Measurements from ENCODE around the gene CDK8. TPM values are rescaled to one million over a fixed set of nuclear protein-coding genes. Genes with fewer than 3 reads are reported as not detected.

The CDK8 gene
- total and polyA plus RNA-seq, 2 donors (not counting 1 experiment from before 2014, with no cell fraction given): 17.7 to 19.7 TPM

- H4K20me1 ChIP-seq (ENCODE audit: control insufficient read depth, extremely low read depth, insufficient read depth, low read length): no peaks in the 10 kb centered on the region
- H3K4me2 ChIP-seq (ENCODE audit: extremely low read depth, insufficient read depth, low read length): no peak overlapping the region
- H2AFZ ChIP-seq (ENCODE audit: low read length): no peak overlapping the region
- no peaks in the 10 kb centered on the region for H3K27me3 ChIP-seq (ENCODE audit: control insufficient read depth, insufficient read depth, low read length)
- no peaks in the 10 kb centered on the region for H3K4me1 ChIP-seq (ENCODE audit: control insufficient read depth, extremely low read depth, insufficient read depth, low read length)
- no peaks in the 10 kb centered on the region for H3K79me2 ChIP-seq (ENCODE audit: control insufficient read depth, insufficient read depth, low read length)
- DNase-seq (ENCODE audit: low read depth in 2 of 2): no peak
- no peaks in the 10 kb centered on the region for H3K36me3 ChIP-seq (ENCODE audit: control insufficient read depth, insufficient read depth, low read length)
- no peak overlapping the region for H3K4me3 ChIP-seq (replicated peaks in 1 of 4; ENCODE audit: control extremely low read depth in 1 of 4, insufficient read depth in 1 of 4, low read depth in 3 of 4, low read length in 4 of 4)
- H3K27ac ChIP-seq (ENCODE audit: insufficient read depth, low read length): no peak overlapping the region
- H3K9me3 ChIP-seq (ENCODE audit: control insufficient read depth, insufficient read depth, low read depth, low read length): no peaks in the 10 kb centered on the region
- no peak overlapping the region for H3K9ac ChIP-seq (ENCODE audit: insufficient read depth, low read length)
- no peak for TF ChIP-seq CTCF (conservative IDR thresholded peaks at IDR 0.05 in 1 of 2, IDR thresholded peaks at IDR 0.05 in 1 of 2; ENCODE audit: low read depth in 1 of 2, low read length in 2 of 2)
- no peak for TF ChIP-seq EZH2 (IDR thresholded peaks at IDR 0.05; ENCODE audit: low read length, missing control alignments)
Observed at GRCh38 chr13:26412936-26413716, 159.2 kb downstream of the CDK8 start.

GRCh38 chr13:26420282-26420960, 166.5 kb downstream of the CDK8 start:
- no peaks in the 10 kb centered on the region for H3K27me3 ChIP-seq (ENCODE audit: control insufficient read depth, insufficient read depth, low read length)
- H3K9me3 ChIP-seq (ENCODE audit: control insufficient read depth, insufficient read depth, low read depth, low read length): no peaks in the 10 kb centered on the region
- no peaks in the 10 kb centered on the region for H3K36me3 ChIP-seq (ENCODE audit: control insufficient read depth, insufficient read depth, low read length)
- no peak overlapping the region for H3K4me3 ChIP-seq (replicated peaks in 1 of 4; ENCODE audit: control extremely low read depth in 1 of 4, insufficient read depth in 1 of 4, low read depth in 3 of 4, low read length in 4 of 4)
- H4K20me1 ChIP-seq (ENCODE audit: control insufficient read depth, extremely low read depth, insufficient read depth, low read length): no peaks in the 10 kb centered on the region
- H3K9ac ChIP-seq (ENCODE audit: insufficient read depth, low read length): no peak overlapping the region
- peak in 1 of 2 donors; percentile 6 for DNase-seq (ENCODE audit: low read depth in 2 of 2)
- no peaks in the 10 kb centered on the region for H3K4me1 ChIP-seq (ENCODE audit: control insufficient read depth, extremely low read depth, insufficient read depth, low read length)
- H3K4me2 ChIP-seq (ENCODE audit: extremely low read depth, insufficient read depth, low read length): no peak overlapping the region
- H3K27ac ChIP-seq (ENCODE audit: insufficient read depth, low read length): no peak overlapping the region
- H3K79me2 ChIP-seq (ENCODE audit: control insufficient read depth, insufficient read depth, low read length): no peaks in the 10 kb centered on the region
- H2AFZ ChIP-seq (ENCODE audit: low read length): no peak overlapping the region
- TF ChIP-seq EZH2 (IDR thresholded peaks at IDR 0.05; ENCODE audit: low read length, missing control alignments) (no peak), CTCF (conservative IDR thresholded peaks at IDR 0.05 in 1 of 2, IDR thresholded peaks at IDR 0.05 in 1 of 2; ENCODE audit: low read depth in 1 of 2, low read length in 2 of 2) (no peak)

GRCh38 chr13:26422036-26422435, 168.1 kb downstream of the CDK8 start:
- Histone ChIP-seq H3K36me3 (ENCODE audit: control insufficient read depth, insufficient read depth, low read length) (no peaks in the 10 kb centered on the region), H3K4me1 (ENCODE audit: control insufficient read depth, extremely low read depth, insufficient read depth, low read length) (no peaks in the 10 kb centered on the region), H3K27ac (ENCODE audit: insufficient read depth, low read length) (no peak overlapping the region), H3K4me3 (replicated peaks in 1 of 4; ENCODE audit: control extremely low read depth in 1 of 4, insufficient read depth in 1 of 4, low read depth in 3 of 4, low read length in 4 of 4) (no peak overlapping the region), H2AFZ (ENCODE audit: low read length) (no peak overlapping the region), H3K79me2 (ENCODE audit: control insufficient read depth, insufficient read depth, low read length) (no peaks in the 10 kb centered on the region), H3K9ac (ENCODE audit: insufficient read depth, low read length) (no peak overlapping the region), H4K20me1 (ENCODE audit: control insufficient read depth, extremely low read depth, insufficient read depth, low read length) (no peaks in the 10 kb centered on the region), H3K4me2 (ENCODE audit: extremely low read depth, insufficient read depth, low read length) (no peak overlapping the region), H3K9me3 (ENCODE audit: control insufficient read depth, insufficient read depth, low read depth, low read length) (no peaks in the 10 kb centered on the region), H3K27me3 (ENCODE audit: control insufficient read depth, insufficient read depth, low read length) (no peaks in the 10 kb centered on the region)
- no peak for DNase-seq (ENCODE audit: low read depth in 2 of 2)
- TF ChIP-seq CTCF (conservative IDR thresholded peaks at IDR 0.05 in 1 of 2, IDR thresholded peaks at IDR 0.05 in 1 of 2; ENCODE audit: low read depth in 1 of 2, low read length in 2 of 2): no peak
- no peak for TF ChIP-seq EZH2 (IDR thresholded peaks at IDR 0.05; ENCODE audit: low read length, missing control alignments)
